Breast epithelium (tissue), 3 donors: Measurements from ENCODE around the gene FGD2.

ENCODE experiments used
- POLR2A ChIP-seq: fragments of 450-650 bp; IDR thresholded peaks from one replicate; pipeline ENCODE4 v1.6.1; 2016; ENCODE audit warnings: antibody characterized with exemption, mild to moderate bottlenecking, moderate library complexity
- TF ChIP-seq, protein P1 (sequence below), 3 donors: fragments of 450-650 bp; IDR thresholded peaks; one replicate each; pipeline ENCODE4 v1.5.1; 2016 to 2017; ENCODE audit warnings: antibody characterized with exemption in 3 of 3, mild to moderate bottlenecking in 3 of 3, moderate library complexity in 3 of 3

DNA sequence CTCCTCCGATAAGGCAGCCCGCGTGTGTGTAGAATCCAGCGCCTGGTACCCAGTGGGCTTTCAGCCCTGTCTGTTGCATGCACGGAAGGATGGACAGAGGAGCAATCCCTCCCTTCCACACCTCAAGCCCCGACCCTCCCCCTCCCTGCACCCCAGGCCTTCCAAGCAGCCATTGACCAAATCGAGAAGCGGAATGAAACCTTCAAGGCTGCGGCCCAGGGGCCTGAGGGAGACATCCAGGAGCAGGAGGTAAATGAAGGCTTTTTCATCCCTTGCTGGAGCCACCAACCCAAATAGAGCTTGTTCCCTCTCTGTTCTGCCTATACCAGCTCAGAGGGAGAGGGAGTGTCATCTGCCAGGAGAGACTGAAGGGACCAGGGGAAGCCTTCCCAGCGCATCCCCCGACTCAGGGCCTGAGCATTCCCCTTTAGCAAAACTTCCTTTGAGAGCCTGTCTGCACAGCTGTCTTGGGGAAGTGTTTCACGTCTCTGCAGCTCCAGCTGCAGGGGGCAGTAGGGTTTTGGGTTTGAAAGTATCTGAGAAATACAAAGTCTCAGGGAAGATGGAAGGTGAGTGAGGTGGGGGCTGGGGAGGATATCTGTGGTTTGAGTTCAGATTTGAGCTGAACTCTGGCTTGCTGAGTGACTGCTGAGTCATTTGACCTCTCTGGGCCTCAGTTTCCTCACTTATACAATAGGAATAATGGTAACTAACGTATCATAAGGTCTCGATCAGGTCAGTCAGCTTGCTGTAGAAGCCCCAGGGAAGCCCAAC is 16.1 kb downstream of the FGD2 start:
- TF ChIP-seq, protein P1, sequence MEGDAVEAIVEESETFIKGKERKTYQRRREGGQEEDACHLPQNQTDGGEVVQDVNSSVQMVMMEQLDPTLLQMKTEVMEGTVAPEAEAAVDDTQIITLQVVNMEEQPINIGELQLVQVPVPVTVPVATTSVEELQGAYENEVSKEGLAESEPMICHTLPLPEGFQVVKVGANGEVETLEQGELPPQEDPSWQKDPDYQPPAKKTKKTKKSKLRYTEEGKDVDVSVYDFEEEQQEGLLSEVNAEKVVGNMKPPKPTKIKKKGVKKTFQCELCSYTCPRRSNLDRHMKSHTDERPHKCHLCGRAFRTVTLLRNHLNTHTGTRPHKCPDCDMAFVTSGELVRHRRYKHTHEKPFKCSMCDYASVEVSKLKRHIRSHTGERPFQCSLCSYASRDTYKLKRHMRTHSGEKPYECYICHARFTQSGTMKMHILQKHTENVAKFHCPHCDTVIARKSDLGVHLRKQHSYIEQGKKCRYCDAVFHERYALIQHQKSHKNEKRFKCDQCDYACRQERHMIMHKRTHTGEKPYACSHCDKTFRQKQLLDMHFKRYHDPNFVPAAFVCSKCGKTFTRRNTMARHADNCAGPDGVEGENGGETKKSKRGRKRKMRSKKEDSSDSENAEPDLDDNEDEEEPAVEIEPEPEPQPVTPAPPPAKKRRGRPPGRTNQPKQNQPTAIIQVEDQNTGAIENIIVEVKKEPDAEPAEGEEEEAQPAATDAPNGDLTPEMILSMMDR (IDR thresholded peaks at IDR 0.05), result no peak
- TF ChIP-seq POLR2A, result no peak
